NCI-H2107 treated with DMSO at 0.1 percent for 48 hours (cell line): ENCODE data around the gene MRPS6.

Experiments used
- DNase-seq: peaks from one replicate; lab custom pipeline; 2025; ENCODE audit not compliant: unreplicated experiment; lab: John Stamatoyannopoulos, UW

Gene MRPS6

DNA sequence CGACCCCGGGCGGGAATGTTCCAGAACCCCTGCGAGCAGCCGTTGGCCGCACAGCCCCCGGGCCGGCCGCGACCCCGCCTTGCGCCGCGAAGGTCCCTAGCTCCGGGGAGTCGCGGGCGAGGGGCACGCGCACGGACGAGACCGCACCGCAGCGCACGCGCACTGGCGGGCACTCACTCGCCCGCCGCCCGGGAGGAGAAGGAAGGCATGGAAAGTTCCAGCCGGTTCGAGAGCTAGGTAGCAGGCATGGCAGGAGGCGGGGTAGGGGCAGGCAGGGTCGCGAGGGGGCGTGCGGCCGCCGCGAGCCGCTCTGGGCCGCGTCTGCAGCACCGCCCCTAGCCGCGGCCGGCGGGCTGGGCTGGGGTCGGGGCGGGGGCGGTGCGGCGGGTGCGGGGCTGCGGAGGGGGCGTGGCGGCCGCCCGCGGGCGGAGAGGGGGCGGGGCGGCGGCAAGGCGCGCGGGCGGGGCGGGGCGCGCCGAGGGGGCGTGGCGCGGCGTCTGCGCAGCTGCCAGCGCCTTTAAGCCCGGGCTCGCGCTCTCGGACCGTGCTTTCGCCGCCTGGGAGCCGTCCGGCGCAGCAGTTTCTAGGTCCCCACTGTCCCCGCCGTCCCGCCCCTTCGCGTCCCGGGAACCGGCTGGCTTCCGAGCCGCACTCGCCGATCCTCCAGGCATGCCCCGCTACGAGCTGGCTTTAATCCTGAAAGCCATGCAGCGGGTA, at the start of gene MRPS6, which contains the start of gene SLC5A3:
TSS of gene MRPS6 (plus strand) at position 547 of the 717 bp plus-strand sequence. CDS start at position 670, 123 bp downstream.
TSS of gene SLC5A3 (plus strand) at position 547 of the 717 bp plus-strand sequence. CDS start 21,621 bp downstream, outside the sequence.
- peak; percentile 33 for DNase-seq

DNA sequence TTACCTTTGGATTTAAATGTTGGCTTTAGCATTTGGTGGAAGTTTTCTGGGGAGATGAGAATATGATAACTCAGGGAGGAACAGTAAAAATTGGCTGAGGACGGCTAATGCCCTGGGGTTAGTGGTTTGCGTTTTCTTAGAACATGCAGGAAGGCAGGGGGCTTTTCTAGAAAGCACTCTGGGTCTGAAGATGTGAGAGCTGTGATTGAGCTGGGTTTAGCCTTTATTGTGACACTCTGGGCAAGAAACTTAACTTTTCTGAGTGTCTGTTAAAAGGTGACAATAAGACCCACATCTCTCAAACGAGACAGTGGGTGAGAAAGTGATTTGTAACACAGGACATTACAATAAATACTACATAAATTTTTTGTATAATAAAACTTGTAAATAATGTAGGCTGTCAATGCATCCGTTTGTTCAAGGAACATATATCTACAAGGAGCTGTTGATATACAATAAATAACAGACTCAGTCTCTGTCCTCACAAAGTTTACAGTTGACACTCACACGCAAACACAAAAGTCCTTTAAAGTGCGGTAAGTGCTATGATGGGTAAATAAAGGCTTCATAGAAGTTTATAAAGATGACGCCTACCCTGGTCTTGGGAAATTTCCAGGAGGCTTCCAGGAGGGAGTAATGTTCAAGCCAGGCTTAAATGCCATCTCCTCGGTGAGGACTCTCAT, 49.5 kb upstream of the MRPS6 start:
- DNase-seq = no peak

DNA sequence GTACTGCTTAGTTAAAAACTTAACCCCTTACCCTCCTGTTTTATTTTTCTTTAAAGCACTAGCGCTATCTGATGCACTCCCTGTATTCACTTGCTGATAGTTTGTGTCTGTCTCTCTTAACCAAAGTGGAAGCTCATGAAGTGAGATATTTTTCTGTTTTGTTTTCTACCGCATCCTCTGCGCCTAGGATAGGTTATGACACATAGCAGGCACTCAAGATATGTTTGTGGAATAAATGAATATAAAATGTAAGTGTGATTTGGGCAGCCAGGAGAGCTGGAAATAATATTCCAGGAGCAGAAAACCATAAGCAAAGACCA, 49.0 kb upstream of the MRPS6 start:
- DNase-seq = no peak

DNA sequence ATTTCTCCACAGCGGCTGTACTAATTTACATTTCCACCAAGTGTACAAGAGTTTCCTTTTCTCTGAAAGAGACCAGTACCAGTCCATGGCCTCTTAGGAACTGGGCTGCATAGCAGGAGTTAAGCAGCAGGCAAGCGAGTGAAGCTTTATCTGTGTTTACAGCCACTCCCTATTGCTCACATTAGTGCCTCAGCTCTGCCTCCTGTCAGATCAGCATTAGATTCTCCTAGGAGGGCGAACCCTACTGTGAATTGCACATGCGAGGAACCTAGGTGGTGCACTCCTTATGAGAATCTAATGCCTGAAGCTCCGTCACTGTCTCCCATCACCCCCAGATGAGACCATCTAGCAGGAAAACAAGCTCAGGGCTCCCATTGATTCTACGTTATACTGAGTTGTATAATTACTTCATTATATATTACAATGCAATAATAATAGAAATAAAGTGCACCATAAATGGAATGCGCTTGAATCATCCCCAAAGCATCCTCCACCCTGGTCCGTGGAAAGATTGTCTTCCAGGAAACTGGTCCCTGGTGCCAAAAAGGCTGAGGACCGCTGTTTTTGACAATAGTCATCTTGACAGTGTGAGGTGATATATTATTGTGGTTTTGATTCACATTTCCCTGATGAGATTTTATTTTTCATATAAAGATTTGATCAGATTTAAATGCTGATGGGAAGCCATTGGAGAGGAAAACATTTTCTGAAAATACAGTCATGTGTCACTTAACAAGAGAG, 45.5 kb upstream of the MRPS6 start:
- no peak for DNase-seq

DNA sequence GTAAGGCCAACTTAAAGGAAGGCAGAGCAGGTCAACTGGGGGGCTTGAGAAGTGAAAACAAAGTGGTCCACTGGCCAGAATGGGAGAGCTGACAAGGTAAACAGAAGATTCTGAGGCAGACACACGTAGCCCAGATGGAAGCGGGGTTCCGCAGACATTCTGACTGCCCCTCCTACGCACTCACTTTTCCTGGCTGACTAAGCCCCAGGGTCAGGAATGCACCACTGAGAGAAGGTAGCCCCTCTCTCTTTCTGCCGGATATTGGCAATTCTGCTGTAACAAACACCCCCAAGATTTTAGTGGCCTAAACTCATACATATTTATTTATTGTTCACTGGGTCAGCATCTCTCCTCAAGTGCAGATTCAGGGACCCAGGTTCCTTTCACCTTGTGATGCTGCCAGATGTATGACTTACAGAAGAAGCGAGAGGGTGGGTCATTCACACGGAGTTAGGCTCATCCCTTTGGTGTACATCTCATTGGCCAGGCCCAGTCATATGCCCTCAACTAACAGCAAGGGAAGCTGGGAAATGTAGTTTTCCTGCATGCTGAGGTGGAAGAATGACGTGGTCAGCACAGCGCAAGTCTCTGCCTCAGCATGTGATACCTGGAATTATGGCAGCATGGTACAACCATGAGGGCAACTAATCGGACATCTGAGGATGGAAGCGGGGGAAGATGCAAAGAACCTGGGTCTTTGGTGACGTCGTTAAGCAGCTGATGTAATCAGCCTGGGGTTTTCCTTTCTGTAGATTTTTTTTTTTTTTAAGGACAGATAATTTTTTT, 43.4 kb upstream of the MRPS6 start:
- no peak for DNase-seq

DNA sequence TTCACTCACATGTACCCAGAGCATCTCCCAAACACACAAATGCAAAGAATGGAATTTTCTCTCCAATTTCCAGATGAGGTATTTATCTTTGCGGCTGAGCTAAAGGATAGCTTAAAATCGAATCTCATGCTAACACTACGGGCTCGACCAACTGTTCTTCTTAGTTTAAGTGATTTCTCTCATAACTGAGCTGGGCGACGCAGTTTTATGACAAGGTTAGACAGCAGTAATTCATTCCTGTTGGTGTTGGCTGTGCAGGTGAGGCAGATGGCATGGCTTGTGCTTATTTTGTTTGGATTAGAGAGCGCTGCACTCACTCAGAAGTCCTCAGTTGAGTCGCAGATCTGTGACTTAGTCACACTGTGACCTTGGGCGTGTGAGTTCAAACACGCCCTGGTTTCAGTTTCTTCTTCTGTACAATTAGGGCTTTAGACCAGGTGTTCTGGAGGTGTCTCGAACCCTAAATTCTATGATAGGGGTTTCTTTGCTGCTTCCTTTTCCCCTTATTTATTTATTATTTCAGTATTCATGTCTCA, 41.5 kb upstream of the MRPS6 start:
- DNase-seq = no peak

DNA sequence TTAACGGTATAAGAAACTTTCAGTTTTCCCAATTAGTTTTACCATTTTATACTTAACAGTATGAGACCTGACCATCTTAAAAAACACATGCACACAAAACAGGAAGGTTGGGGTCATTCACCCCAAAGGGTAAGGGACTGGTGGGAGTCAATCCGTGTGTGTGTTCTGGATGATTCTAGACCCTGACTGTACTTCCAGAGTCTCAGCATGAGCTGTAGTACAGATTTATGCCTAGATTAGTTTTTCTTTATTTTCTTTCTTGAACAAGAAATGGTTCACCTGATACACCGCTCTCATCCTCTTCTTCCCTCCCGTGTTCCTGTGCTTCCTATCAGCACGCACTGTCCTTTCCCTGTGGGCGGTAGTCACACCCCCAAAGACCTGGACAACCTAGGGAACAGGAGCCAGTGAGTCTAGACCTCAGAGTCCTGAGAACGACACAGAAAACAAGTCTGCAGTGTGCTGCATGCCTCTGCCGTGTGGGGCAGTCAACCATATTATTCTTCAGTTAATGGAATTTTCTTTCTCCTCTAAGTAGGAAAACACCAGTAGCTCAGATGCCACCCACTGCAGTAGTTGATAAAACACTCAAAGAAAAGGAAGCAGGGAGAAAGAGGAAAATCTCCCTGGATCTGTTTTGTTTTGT, 38.9 kb upstream of the MRPS6 start:
- DNase-seq = no peak

DNA sequence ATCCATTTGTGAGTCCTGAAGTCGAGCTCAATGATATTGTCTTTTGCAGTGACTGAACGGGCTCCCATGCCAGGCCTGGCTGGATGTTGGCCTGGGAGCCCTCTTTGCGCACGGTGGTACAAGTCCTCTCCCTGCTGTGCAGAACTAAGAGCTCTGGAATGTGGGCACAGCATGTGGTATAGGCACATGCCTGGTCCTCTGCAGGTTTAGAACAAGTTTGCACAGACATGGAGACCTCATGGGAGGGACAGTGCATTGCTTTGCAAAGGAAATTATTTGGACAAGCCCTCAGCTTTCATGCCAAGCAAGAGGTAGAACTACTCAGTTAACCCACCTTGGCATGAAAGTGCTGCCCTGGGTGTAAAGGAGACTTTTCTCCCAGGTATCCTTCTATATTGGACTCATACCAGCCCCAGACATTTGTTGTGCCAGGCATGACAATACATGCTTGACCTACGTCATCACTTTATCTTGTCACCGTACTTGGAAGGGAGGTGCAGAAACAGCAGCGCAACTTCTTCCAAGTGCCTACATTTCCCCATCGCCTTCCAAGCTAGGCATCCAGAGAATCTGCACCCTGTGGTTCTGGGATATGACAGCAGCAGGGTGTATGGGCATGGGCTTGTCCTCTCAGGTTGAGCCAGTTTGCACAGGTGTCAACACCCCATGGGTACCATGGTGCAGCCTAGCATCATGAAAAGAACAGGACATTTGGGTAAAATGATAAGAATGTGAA, 37.6 kb upstream of the MRPS6 start:
- DNase-seq = no peak

DNA sequence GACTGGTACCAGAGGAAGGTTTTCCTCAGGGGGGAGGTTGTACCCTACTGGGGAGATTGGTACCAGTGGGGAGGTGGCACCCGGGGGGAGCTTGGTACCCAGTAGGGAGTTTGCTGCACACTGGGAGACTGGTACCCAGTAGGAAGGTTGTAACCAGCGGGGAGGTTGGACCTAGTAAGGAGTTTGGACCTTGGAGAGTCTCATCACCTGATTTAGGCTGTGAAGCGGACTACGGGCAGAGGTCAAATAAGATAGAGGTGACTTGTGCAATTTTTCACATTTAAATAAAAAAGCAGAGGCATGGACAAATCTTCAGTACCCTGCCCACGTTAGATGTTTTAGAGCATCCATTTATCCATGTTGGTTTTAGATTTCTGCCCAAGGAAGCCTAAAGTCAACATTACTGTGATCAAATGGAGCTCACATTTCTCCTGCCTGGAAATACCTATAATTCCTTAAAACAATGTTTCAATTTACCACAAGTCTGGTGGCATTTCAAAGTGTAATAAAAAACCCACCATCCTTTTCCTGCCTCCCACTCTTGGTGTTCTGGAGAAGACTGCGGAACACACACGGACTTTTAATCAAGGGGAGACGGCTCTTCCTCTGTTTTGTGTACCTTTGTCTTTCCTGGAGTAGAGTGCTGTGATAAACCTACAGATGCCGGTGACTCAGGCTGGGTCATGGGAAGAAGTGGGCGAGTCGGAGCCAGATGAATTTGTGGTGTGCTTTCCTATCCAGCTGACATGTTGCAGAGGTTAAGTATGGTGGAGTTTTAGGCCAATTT, 36.2 kb upstream of the MRPS6 start:
- DNase-seq = no peak

DNA sequence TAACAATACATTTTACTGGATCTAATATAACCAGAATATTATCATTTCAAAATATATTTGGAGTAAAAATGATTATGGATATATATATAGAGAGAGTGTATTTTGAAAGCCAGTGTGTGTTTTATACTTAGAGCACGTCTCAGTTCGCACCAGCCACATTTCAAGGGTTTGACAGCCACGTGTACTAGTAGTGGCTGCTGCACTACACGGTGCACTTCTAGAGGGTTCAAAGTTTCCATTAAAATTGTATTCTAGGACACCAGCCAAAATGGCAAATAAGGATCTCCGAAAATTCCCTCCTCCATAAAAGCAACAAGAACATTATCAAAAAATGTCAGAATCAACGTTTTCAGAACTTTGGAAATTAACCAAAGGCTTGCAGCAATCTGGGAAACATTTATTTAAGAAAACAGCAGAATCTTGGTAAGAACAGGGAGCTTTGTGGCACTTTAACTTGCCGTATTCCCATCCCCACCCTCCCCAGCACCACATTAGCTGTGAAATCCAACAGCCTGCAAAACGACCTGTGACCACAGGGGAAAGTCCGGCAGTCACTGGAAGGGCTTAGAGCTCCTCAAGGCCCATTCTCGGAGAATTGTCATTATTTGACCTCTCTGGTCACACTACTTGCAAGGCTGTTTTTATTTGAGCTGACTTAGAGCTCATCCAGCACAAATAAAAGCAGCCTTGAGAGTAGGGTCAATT, 33.5 kb upstream of the MRPS6 start:
- DNase-seq = no peak

DNA sequence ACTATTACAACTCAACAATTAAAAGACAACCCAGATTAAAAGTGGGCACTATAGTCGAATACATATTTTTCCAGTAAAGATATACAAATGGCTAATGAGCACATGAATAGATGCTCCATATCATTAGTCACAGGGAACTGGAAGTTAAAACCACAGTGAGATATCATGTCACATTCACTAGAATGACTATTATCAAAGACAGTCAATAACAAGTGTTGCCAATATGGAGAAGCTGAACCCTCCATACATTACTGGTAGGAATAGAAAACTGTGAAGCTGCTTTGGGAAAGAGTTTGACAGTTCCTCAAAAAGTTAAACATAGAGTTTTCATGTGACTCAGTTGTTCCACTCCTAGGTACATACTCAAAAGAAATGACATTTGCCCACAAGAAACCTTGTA, 30.6 kb upstream of the MRPS6 start:
- no peak for DNase-seq

DNA sequence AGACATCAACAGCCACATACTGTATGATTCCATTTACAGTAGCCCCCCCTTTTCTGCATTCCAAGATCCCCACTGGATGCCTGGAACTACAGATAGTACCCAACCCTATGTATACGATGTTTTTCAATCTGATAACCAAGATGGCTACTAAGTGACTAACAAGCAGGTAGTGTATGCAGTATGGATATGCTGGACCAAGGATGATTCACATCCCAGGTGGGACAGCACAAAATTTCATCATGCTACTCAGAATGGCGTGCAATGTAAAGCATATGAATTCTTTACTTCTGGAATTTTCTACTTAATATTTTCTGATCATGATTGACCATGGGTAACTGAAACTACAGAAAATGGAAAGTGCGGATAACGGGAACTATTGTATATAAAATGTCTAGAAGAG, 30.0 kb upstream of the MRPS6 start:
- no peak for DNase-seq

DNA sequence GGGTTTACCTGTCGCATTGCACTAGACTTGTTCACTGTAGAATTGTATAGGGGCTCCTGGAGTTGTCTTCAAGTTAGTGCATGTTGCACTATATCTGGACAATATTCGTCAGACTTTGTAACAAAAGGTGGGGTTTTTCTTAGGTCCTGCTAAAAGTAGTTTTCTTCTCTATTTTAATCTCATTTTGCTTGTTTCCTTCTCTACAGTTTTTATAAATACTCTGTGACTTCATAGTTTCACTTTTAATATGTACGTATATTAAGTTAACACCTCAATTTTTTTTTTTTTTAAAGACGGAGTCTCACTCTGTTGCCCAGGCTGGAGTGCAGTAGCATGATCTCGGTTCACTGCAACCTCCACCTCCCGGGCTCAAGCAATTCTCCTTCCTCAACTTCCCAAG, 26.5 kb upstream of the MRPS6 start:
- no peak for DNase-seq

DNA sequence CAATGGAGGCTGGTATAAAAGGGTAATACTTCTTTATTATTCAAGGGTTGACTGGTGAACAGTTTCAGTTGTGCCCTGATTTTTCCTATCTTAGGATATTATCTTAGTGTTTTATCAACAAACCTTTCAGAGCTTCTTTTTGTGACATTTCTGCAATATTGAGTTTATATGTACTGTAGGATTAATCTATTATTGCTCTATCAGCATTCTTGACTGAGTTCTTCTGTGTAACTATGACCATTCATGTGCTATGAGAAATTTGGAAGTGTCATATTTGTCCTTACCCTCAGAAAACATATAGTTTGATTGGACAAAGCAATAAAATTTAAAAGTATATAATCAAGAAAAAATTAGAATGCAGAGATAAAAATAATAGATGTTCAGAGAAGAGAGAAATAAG, 25.5 kb upstream of the MRPS6 start:
- DNase-seq = no peak

DNA sequence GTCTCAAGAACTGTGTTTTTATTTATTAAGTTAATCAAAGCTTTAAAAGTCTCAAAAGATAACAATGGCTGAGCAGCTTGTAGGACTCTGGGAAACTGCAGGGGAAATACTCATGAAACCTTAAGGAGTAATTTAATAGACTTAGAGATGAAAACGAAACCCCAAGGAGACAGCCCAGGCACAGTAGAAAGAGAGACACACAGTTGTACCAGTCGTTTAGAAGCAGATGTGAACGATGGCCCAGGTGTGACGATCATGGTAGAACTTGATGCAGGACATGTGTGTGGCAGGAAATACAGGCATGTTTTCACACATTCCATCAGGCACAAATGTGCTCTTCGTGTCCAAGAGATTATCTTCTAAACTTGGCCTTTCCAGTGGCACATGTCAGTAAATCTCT, 21.2 kb upstream of the MRPS6 start:
- DNase-seq = no peak

DNA sequence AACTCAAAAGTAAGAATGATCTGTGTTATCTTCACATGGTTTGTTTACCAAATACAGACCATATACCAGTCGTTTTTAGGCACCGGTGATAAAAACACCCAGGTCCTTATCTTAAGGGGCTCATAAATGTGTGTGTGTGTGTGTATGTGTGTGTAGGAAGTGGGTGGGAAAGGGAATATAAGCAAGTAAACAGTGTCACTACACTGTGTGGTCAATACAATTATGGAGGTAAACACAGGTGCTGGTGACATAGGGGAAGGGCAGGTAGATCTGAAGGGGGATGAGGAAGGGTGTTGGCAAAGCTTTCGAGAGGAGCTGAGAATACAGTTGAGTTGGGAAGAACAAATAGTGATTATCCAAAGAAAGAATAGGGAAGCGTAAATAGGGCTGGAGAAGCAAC, 19.1 kb upstream of the MRPS6 start:
- DNase-seq = peak; percentile 45

DNA sequence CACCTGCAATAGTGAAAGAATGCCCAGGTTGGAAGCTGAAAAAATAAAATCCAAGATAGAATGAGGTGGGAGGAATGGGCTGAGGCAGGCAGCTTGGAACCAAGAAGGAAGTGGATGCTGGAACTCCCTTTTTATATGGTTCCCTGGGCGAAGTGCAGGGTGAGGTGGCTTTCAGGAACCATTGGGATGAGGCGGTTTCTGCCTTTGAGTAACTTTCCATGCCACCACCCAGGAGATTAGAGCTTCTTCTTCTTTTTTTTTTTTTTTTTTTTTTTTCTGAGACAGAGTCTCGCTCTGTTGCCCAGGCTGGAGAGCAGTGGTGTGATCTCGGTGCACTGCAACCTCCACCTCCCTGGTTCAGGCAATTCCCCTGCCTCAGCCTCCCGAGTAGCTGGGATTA, 17.8 kb upstream of the MRPS6 start:
- no peak for DNase-seq

DNA sequence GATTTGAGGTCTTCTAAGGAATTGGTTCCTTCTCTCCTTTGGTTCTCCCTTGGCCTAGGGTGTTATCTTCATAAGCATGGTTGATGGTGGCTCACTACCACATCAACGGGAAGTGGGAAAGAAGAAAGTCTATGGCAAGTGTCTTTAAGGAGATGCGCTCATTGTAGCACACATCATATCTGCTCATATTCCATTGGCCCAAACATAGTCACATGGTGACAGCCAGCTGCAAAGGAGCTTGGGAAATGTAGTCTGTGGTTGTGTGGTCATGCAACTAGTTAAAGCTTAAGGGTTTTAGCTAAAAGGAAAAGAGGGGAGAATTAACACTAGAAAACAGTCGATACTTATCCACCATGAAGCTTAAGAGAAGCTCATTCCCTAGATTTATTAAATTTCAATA, 11.4 kb upstream of the MRPS6 start:
- DNase-seq = no peak

DNA sequence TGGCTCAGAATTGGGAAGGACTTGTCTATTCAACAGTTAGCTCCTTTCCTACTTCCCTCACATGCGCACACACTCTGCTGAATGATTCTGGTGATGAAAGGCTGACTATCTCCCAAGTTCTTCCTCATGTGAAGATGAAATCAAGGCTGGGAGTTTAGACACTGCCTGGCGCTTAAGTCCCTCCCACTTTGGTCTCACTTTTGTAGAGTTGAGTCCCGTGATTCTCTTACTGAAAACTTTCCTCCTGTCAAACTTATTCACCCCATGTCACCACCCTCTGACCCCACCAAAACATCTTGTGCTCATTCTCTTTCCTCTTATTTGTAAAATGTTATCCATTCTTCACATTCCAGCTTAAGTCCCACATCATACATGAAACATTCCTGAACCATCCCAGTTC, 8.4 kb upstream of the MRPS6 start:
- DNase-seq = no peak
